Epidermal melanocyte (primary cell): ENCODE measurements around the gene DOCK7.
"Not testable (repeated sequence)": the region's sequence is repeated elsewhere in the genome, so short reads cannot be mapped to it uniquely, and the experiment has no call there.

ENCODE experiments used
- DNase-seq: peaks from one replicate; pipeline ENCODE4 v3.0.0; 2011; ENCODE audit warnings: low spot score; ENCODE audit not compliant: insufficient read length

DOCK7 gene

DNA sequence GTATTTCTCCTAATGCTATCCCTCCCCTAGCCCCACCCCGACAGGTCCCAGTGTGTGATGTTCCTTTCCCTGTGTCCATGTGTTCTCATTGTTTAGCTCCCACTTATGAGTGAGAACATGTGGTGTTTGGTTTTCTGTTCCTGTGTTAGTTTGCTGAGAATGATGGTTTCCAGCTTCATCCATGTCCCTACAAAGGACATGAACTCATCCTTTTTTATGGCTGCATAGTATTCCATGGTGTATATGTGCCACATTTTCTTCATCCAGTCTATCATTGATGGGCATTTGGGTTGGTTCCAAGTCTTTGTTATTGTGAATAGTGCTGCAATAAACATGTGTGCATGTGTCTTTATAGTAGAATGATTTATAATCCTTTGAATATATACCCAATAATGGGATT lies 77.6 kb downstream of the DOCK7 start:
- DNase-seq = not testable (repeated sequence)

DNA sequence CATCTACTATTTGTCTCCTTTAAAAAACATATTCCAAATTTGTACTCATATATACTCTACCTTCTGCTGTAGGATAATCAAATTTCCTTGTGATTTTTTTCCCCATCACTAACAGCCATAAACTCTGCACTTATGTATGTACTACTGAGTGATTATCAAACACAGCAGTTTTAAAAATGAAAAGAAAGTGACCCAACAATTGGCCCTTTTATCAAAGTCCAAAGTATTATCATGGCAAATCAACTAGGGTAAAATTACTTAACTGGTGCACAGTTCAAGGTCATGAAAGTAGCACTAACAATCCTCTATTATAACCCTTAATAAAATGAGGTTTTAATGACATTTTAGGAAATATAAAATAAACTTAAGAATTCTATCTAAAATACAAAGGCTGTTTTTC lies 79.3 kb downstream of the DOCK7 start:
- no peak for DNase-seq

DNA sequence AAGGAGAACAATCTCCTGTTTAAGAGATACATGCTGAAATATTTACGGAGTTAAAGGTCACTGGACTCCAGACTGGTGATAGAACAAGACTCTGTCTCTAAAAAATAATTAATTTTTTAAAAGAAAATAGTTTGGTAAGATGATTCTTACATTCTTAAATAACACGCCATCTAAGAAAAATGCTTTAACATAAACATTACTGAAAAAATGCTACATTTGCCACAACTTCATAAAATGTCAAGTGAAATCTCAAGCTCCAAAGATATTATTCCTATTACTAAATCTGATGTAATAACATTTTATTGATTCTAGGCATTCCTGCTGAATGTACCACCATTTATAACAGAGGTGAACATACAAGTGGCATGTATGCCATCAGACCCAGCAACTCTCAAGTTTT lies 86.7 kb downstream of the DOCK7 start:
- DNase-seq = no peak

DNA sequence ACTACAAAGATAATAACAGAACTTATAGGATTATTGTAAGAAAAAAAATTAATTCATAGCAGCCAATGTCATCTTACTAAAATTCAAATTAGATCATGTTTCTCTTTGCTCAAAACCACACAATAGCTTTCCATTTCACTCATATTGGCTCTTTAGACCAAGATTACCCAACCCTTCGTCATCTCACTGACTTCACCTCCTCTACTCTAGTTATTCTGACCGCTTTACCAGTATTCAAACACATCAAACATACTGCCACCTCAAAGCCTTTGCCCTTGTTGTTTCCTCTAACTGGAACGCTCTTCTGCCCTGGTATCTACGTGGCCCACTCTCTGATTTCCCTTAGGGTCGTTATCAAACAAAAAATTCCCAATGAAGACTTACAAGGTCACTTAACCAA lies 89.1 kb downstream of the DOCK7 start:
- no peak for DNase-seq

DNA sequence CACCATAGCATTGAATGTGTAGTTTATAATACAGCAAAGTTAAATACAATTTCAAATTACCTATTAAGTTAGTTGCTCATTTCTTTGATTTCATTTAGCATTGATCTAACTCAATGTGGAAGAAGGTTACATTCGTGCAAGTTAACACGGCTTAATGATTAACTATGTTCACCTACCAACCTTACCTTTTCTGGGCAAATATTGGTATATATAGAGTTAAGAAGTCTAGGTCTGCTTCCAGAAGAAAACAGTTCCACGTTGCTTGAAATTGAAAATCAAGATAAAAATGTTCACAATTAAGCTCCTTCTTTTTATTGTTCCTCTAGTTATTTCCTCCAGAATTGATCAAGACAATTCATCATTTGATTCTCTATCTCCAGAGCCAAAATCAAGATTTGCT lies 90.9 kb downstream of the DOCK7 start, which contains the start of gene ANGPTL3:
ANGPTL3 (plus strand) TSS at position 240 of the 400 bp plus-strand sequence; CDS start at position 287, 47 bp downstream.
- no peak for DNase-seq

DNA sequence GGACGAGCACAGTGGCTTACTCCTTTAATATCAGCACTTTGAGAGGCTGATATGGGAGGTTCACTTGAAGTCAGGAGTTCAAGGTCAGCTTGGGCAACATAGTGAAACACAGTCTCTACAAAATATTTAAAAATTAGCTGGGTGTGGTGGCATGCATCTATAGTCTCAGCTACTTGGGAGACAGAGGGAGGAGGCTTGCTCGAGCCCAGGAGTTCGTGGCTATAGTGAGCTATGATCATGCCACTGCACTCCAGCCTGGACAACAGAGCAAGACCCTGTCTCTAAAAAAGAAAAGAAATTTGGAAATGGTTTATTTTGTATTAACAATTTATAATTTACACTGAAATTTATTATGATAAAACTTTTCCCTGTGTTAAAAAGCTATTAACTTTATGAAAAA lies 92.5 kb downstream of the DOCK7 start:
- no peak for DNase-seq

DNA sequence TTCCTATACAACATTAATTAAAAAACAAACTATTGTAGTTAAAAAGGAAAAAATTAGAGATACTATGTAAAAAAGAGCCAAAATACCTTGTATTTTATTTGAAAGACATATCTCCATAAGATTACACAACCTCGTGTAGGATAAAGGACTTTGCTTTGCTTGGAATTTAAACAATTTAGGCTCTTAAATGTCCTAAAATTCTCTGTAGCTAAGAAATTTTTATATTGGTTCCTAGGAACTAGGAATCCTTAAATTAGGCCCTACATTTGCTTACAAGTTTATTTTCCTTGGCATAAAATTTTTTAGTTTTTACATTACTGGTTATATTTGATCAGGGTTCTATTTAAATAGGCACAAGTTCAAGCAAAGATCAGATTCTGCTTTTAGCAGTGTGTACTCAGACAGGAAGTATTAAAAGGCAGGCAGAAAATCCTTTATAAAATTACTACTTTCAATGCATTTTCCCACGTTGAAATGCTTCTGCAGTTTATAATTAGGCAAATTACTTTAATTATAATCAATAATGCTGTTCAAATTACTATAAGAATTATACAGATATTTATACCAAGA lies 94.3 kb downstream of the DOCK7 start:
- DNase-seq = no peak

DNA sequence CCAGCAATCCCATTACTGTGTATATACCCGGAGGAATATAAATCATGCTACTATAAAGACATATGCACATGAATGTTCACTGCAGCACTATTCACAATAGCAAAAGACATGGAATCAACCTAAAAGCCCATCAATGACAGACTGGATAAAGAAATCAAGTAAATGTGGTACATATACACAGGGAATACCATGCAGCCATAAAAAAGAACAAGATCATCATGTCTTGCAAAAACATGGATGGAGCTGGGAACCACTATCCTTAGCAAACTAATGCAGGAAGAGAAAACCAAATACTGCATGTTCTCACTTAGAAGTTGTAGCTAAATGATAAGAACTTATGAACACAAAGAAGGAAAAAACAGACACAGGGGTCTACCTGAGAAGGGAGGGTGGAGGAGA lies 97.2 kb downstream of the DOCK7 start:
- DNase-seq = no peak

DNA sequence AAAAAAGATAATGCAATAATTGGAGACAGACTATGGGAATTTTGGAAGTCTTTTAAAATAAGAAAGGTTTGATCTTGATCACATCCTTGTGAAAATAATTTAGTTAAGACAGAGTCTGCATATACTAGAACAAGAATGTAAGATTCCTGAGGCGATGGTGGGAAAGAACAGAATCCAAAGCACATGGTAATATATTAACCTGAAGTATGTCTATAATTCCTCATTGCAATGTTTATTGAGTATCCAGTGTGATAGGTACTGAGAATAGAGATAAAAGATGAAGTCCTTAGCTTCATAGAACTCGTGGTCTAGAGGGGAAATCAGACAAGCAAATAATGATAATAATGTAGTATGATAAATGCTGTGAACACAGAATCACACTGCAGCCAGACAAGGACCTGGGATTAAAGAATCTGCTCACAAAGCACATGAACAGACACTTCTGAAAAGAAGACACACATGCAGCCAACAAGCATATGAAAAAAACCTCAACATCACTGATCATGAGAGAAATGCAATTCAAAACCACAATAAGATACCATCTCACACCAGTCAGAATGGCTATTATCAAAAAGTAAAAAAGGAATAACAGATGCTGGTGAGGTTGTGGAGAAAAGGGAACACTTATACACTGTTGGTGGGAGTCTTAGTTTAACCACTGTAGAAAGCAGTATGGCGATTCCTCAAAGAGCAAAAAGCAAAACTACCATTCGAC lies 97.8 kb downstream of the DOCK7 start:
- no peak for DNase-seq

DNA sequence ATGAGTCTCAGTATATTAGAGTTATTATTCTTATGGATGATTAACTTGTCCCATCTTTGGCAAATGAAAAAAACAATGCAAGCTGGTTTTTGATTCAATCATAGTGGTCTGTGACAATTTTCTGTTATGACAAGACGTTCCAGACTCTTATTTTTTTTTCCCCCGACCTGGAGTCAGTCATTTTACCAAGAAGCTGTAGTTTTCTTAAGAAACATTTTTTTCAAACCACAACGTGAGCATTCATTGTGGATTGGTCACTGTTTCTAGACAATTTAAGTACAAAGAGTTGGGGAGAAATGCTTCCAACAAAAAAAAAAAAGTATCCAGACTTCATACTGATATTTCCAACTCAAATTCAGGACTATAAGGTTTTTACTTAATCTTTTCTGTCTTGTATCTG lies 98.9 kb downstream of the DOCK7 start:
- DNase-seq = no peak

DNA sequence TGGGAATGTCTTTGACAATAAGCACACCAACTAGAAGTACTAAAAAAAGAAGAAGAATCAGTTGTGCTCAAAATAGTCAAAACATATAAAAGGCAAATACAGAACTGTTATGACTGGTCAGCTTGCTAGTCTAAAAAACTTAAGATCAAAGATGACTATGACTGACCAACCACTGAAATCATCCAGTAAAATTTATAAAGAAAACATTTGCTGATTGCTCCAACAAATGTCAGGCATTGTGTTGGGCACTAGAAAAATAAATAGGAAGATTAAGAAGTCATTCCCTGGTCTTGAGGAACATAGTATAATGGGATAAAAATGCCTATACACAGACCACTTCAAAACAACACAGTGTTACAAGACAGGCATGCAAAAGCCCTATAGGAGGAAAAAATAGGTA lies 100.2 kb downstream of the DOCK7 start:
- no peak for DNase-seq

DNA sequence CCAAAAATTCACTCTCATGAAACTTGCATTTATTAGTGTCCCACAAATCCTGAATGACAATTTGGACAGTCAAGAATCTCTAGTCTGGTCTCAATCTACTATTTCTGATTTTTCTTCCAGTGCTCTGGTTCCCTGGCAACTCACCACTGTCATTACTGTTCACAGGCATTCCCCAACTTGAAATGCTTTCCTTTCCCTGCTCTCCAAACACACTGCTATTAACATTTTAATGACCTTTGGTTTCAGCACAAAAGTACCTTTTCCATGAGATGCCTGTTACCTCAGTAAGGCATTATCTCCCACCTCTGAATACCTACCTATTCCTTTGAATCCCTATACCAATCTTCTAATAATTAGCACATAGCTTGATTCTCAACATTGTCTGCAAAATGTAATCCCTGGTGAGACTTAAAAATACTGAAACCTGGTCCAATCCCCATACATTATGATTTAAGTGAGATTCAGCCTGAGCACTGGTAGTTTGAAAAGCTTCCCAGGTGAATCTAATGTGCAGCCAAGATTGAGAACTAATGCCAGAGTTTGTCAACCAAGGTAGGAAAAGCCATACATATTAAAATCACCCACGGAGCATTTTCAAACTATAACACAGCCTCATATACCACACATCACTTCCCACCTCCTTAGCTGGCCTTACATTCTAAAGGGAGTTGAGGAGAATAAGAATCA lies 102.6 kb downstream of the DOCK7 start:
- no peak for DNase-seq

DNA sequence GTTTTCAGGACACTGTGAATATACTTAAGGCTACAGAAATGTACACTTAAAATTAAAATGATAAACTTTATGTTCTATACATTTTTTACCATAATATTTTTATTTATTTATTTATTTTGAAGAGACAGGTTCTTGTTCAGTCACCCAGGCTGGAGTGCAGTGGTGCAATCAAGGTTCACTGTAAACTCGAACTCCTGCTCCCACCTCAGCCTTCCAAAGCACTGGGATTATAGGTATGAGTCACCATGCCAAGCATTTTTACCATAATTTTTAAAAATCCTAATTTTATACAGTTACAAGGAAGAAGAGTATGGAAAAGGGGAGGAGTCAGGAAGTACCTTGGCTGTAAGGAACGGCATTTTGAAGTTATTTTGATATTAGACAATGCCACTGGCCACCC lies 114.5 kb downstream of the DOCK7 start:
- no peak for DNase-seq

DNA sequence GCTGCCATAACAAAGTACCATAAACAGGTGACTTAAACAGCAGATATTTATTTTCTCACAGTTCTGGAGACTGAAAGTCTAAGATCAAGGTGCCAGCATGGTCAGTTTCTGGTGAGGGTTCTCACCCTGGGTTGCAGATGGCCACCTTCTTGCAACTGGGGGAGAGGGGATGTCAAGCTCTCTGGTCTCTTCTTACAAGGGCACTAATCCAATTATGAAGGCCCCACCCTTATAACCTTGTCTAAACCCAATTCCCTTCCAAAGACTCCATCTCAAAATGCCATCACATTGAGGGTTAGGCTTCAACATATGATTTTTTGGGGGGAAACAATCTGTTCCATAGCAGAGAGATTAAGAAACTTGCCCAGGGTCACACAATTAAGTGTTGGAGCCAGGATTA lies 115.7 kb downstream of the DOCK7 start:
- DNase-seq = no peak

DNA sequence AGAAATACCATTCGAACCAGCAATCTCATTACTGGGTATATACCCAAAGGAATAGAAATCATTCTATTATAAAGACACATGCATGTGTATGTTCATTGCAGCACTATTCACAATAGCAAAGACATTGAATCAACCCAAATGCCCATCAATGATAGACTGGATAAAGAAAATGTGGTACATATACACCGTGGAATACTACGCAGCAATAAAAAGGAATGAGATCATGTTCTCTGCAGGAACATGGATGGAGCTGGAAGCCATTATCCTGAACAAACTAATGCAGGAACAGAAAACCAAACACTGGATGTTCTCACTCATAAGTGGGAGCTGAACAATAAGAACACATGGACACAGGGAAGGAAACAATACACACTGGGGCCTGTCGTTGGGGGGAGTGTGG lies 116.7 kb downstream of the DOCK7 start:
- not testable (repeated sequence) for DNase-seq

DNA sequence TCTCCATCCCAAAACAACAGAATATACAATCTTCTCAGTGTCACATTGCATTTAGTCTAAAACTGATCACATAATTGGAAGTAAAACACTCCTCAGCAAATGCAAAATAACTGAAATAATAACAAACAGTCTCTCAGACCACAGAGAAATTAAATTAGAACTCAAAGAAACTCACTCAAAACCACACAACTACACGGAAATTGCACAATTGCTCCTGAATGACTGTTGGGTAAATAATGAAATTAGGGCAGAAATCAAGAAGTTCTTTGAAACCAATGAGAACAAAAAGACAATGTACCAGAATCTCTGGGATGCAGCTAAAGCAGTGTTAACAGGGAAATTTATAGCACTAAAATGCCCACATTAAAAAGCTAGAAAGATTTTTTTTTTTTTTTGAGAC lies 120.3 kb downstream of the DOCK7 start:
- not testable (repeated sequence) for DNase-seq

DNA sequence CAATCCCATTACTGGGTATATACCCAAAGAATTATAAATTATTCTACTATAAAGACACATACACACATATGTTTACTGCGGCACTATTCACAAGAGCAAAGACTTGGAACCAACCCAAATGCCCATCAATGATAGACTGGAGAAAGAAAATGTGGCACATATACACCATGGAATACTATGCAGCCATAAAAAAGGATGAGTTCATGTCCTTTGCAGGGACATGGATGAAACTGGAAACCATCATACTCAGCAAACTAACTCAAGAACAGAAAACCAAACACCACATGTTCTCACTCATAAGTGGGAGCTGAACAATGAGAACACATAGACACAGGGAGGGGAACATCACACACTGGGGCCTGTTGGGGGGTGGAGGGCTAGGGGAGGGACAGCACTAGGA lies 121.0 kb downstream of the DOCK7 start:
- not testable (repeated sequence) for DNase-seq

DNA sequence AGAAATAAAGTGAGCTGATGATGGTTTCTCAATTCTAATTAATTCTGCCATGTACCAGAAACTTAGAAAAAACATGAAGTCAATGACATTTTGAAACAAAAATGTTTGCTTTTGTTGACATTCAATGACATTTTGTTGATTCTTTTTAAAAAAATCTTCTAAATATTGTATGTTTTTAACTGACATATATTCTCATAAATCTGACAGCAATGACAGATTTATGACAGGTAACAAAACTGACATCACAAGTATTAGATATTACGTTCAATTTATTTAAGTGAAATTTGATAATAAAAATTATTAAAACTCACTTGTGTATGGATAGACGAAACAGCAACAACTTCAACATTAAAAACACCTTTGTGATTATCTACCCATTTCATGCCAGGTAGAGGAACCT lies 126.9 kb downstream of the DOCK7 start:
- no peak for DNase-seq

DNA sequence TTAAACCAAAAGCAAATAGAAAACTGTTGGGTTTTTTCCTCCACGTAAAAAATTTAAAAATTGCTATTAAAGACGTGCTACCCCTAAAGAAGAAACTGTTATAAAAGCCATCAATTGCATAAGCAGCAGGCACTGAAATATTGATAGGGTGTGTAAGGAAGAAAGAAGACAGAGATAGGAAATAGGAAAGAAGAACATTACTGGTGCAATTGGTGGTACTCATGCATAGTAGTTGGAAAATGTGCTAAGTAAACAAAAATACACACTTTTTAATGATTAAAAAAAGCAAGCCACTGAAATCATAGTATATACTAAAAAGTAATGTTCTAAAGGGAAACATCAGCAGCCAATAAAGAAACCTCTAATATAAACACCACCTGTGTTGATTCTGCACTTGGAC lies 143.6 kb downstream of the DOCK7 start:
- DNase-seq = no peak

DNA sequence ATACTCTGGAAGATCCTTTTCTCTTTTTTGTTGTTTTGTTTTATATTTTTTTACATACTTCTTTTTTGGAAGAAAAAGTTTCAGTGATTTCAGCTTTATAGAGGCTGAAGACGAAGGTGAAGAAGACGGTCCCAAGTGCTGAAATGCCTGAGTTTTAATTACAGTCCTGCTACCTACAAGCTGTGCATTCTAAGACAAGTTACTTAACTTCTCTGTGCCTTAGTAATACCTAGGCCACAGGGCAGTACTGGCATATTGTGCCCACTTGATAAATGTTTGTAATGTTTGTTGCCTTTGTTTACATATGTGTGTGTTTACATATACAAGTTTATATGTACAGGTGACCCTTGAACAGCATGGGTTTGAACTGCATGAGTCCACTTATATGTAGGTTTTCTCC lies 147.1 kb downstream of the DOCK7 start:
- no peak for DNase-seq

DNA sequence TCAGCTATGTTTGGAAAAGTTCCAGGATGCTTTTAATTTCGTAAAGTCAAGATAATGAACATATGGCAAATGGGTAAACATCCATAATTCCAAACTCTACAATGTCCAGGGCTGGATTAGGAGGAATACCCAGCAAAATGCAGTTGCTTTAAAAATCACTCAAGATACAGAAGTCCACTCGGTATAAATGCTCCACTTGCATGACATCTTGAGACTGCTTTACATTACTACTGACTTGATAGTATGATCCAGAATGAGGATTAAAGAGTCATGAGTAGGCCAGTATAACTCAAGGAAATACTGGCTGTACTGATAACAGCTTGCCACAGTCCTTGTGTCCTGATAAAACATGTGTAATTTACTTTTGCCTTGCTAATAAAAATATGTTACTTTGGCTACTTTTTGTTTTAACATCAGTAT lies 149.1 kb downstream of the DOCK7 start:
- no peak for DNase-seq

DNA sequence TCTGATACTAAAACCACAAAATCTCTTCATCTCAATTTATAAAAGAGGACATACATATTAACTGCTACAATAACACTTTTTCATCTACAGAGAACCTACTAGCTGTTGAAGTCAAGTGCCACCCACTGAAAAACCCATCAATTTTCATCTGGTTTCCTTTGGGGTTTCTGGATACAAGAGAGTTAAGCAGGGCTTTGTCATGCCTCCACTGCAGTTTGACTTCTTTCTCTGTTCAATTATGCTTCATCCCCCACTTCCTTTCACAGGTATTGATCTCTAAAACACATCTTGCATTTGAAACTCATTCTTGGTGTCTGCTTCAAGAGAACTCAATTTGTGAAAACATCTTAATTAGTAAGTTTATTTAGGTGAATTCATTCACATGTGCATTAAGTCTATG lies 151.3 kb downstream of the DOCK7 start:
- DNase-seq = no peak
